ENCODE results near the gene PACRG. TPM values are rescaled to one million over a fixed set of nuclear protein-coding genes. Genes with fewer than 3 reads are reported as not detected.

PACRG gene
- total RNA-seq, 3 donors from 2014 or later, result 0.64 to 6.4 (median 4.6) TPM

DNA sequence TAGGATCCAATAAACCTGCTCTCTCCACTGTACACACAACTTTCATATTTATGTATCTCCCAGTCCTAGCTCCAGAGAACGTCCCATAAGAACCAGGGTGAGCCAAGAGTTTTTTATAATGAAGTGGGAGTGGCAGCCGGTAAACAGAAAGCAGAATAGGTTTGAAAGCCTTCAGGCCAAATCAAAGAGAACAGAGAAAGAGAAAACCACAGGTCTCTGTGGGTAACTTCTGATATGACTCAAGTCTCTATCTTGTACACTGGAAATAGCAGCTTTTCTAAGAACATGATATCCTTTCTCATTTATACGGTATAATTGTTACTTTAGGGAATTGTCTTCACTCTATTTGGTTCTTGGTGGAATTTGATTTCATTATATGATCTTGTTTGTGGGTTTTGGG is 273.6 kb downstream of the PACRG start:
- Histone ChIP-seq H3K4me3 (no peak overlapping the region), H3K27ac (no peak overlapping the region), H3K4me1 (no peaks in the 10 kb centered on the region), H3K36me3 (no peaks in the 10 kb centered on the region), H3K27me3 (no peaks in the 10 kb centered on the region), H3K9me3 (no peaks in the 10 kb centered on the region)
- intact Hi-C loops (cut with DNase I; ENCODE audit: low total_unique reads), result no loop called here
- TF ChIP-seq, protein P1, sequence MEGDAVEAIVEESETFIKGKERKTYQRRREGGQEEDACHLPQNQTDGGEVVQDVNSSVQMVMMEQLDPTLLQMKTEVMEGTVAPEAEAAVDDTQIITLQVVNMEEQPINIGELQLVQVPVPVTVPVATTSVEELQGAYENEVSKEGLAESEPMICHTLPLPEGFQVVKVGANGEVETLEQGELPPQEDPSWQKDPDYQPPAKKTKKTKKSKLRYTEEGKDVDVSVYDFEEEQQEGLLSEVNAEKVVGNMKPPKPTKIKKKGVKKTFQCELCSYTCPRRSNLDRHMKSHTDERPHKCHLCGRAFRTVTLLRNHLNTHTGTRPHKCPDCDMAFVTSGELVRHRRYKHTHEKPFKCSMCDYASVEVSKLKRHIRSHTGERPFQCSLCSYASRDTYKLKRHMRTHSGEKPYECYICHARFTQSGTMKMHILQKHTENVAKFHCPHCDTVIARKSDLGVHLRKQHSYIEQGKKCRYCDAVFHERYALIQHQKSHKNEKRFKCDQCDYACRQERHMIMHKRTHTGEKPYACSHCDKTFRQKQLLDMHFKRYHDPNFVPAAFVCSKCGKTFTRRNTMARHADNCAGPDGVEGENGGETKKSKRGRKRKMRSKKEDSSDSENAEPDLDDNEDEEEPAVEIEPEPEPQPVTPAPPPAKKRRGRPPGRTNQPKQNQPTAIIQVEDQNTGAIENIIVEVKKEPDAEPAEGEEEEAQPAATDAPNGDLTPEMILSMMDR (IDR thresholded peaks at IDR 0.05), result no peak
- TF ChIP-seq POLR2AphosphoS5 (IDR thresholded peaks at IDR 0.05), result no peak
- no peak for TF ChIP-seq POLR2A (IDR thresholded peaks at IDR 0.05)
- no peak for DNase-seq (ENCODE audit: low spot score in 2 of 2)

DNA sequence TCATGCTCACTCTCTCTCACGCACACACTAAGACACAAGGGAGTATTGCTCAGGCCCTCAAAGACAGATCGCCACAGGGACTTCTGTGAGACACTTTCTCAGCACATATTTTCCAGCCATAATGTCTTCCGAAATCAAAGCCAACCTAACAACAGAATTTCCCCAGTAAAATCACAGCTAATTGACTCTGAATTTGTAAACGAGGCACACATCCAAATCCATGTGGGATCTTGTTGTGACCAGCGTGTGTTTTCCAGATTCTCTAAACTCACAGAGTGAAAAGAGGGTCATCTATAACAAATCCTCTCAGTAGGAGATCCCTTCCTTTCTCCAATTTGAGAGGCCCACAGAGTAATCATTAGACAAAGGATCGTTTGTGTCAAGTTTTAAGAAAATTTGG is 280.4 kb downstream of the PACRG start:
- no peak for DNase-seq (ENCODE audit: low spot score in 2 of 2)
- H3K36me3 ChIP-seq, result no peaks in the 10 kb centered on the region
- H3K9me3 ChIP-seq, result no peaks in the 10 kb centered on the region
- no peak overlapping the region for H3K4me3 ChIP-seq
- intact Hi-C loops (cut with DNase I; ENCODE audit: low total_unique reads), result no loop called here
- H3K27ac ChIP-seq, result no peak overlapping the region
- no peaks in the 10 kb centered on the region for H3K27me3 ChIP-seq
- TF ChIP-seq POLR2A (IDR thresholded peaks at IDR 0.05), result no peak
- TF ChIP-seq, protein P1 (IDR thresholded peaks at IDR 0.05), result no peak
- TF ChIP-seq POLR2AphosphoS5 (IDR thresholded peaks at IDR 0.05), result no peak
- H3K4me1 ChIP-seq, result no peaks in the 10 kb centered on the region

DNA sequence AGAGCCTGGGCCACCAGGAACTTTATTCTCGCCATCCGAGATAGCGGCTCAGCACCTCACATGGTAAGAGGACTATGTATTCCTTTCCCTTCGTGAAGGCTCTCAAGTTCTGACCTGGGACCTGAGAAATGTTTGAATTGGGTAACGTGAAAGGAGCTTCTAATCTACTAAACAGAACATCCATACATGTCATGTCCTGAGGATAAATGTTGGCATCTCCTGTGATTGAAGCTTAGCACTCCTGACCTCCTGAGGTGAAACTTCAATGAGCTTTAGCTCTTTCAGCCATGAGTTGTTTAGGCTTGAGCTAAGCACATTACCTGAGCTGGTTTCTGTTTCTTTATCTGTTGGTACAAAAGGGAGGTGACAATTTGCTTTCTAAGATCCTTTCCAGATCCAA is 280.9 kb downstream of the PACRG start:
- TF ChIP-seq, protein P1 (IDR thresholded peaks at IDR 0.05), result no peak
- H3K36me3 ChIP-seq, result no peaks in the 10 kb centered on the region
- H3K4me1 ChIP-seq, result no peaks in the 10 kb centered on the region
- intact Hi-C loops (cut with DNase I; ENCODE audit: low total_unique reads), result no loop called here
- no peak overlapping the region for H3K27ac ChIP-seq
- no peak for DNase-seq (ENCODE audit: low spot score in 2 of 2)
- H3K27me3 ChIP-seq, result no peaks in the 10 kb centered on the region
- no peaks in the 10 kb centered on the region for H3K9me3 ChIP-seq
- no peak overlapping the region for H3K4me3 ChIP-seq

DNA sequence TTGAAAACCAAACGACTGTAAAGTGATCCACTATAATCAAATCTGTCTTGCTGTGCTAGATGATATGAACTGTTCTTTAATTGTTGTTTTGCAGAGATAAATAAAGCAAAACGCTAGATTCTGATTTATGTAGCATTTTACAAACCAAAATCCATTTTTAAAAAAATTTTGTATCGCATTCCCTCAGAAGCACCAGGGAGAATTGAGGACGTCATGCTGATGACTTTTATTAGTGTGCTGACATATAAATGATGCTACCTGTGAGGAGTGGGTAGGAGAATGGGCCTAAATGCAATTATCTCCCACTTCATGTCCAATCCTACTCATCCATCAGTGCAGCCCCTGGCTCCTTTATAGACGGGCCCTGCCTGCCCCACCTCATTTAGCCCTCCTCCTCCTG is 282.4 kb downstream of the PACRG start:
- Histone ChIP-seq H3K4me3 (no peak overlapping the region), H3K9me3 (no peaks in the 10 kb centered on the region), H3K27me3 (no peaks in the 10 kb centered on the region), H3K4me1 (no peaks in the 10 kb centered on the region), H3K36me3 (no peaks in the 10 kb centered on the region), H3K27ac (no peak overlapping the region)
- no peak for DNase-seq (ENCODE audit: low spot score in 2 of 2)
- TF ChIP-seq, protein P1 (IDR thresholded peaks at IDR 0.05), result no peak
- no peak for TF ChIP-seq POLR2A (IDR thresholded peaks at IDR 0.05)
- no peak for TF ChIP-seq POLR2AphosphoS5 (IDR thresholded peaks at IDR 0.05)
- intact Hi-C loops (cut with DNase I; ENCODE audit: low total_unique reads), result no loop called here

DNA sequence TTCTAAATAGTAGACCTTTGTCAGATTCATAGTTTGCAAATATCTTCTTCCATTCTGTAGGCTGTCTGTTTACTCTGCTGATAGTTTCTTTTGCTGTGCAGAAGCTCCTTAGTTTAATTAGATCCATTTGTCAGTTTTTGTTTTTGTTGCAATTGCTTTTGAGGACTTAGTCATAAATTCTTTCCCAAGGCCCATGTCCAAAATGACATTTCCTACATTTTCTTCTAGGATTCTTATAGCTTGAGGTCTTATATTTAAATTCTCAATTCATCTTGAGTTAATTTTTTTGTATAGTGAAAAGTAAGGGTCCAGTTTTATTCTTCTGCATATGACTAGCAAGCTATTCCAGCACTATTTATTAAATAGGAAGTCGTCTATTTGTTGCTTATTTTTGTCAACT is 287.0 kb downstream of the PACRG start:
- no peaks in the 10 kb centered on the region for H3K27me3 ChIP-seq
- TF ChIP-seq, protein P1 (IDR thresholded peaks at IDR 0.05), result no peak
- no peak for TF ChIP-seq POLR2AphosphoS5 (IDR thresholded peaks at IDR 0.05)
- TF ChIP-seq POLR2A (IDR thresholded peaks at IDR 0.05), result no peak
- no peak for DNase-seq (ENCODE audit: low spot score in 2 of 2)
- H3K4me1 ChIP-seq, result no peaks in the 10 kb centered on the region
- intact Hi-C loops (cut with DNase I; ENCODE audit: low total_unique reads), result no loop called here
- no peak overlapping the region for H3K4me3 ChIP-seq
- no peak overlapping the region for H3K27ac ChIP-seq
- H3K9me3 ChIP-seq, result no peaks in the 10 kb centered on the region
- H3K36me3 ChIP-seq, result no peaks in the 10 kb centered on the region
